GM12872 (cell line): Measurements from ENCODE around the gene TBX2.

Experiments used
- CTCF ChIP-seq: IDR thresholded peaks from 3 replicates; pipeline ENCODE4 v1.5.1; 2011; ENCODE audit warnings: low read depth, mild to moderate bottlenecking, low read length, moderate library complexity; ENCODE audit not compliant: insufficient read depth

The TBX2 gene

GRCh38 chr17:61429274-61429673 lies 29.6 kb downstream of the TBX2 start:
- no peak for TF ChIP-seq CTCF

- no peak for TF ChIP-seq CTCF
Measured at GRCh38 chr17:61431594-61432311, 32.1 kb downstream of the TBX2 start.

GRCh38 chr17:61436273-61436672 lies 36.6 kb downstream of the TBX2 start:
- TF ChIP-seq CTCF: no peak

GRCh38 chr17:61436995-61437704 lies 37.5 kb downstream of the TBX2 start:
- TF ChIP-seq CTCF: no peak

- no peak for TF ChIP-seq CTCF
Measured at GRCh38 chr17:61440697-61441096, 41.1 kb downstream of the TBX2 start.

GRCh38 chr17:61442136-61442775 lies 42.6 kb downstream of the TBX2 start:
- no peak for TF ChIP-seq CTCF

GRCh38 chr17:61442878-61443474 lies 43.3 kb downstream of the TBX2 start:
- TF ChIP-seq CTCF: no peak
